Vagina (tissue), 2 donors: ENCODE data around the gene TPR.

ENCODE experiments used
- POLR2A ChIP-seq, 2 donors: fragments of 450-650 bp; IDR thresholded peaks; one replicate each; pipeline ENCODE4 v1.6.1; 2017; ENCODE audit warnings: antibody characterized with exemption in 2 of 2, mild to moderate bottlenecking in 2 of 2, moderate library complexity in 2 of 2
- POLR2AphosphoS5 ChIP-seq, 2 donors: sonication (generic); formaldehyde crosslinking; IDR thresholded peaks; one replicate each; pipeline ENCODE4 v1.9.0; 2017; ENCODE audit warnings: antibody characterized with exemption in 2 of 2, mild to moderate bottlenecking in 2 of 2, low read depth in 1 of 2; ENCODE audit not compliant: insufficient read depth in 1 of 2
- TF ChIP-seq, protein P1 (sequence below), 3 experiments: fragments of 450-650 bp in 2 of 3; fragments of 200-600 bp in 1 of 3; sonication (generic) in 1 of 3; IDR thresholded peaks; one replicate each; pipeline ENCODE4 v1.5.1; 2017 to 2019; ENCODE audit warnings: antibody characterized with exemption in 3 of 3, mild to moderate bottlenecking in 2 of 3, moderate library complexity in 2 of 3

DNA sequence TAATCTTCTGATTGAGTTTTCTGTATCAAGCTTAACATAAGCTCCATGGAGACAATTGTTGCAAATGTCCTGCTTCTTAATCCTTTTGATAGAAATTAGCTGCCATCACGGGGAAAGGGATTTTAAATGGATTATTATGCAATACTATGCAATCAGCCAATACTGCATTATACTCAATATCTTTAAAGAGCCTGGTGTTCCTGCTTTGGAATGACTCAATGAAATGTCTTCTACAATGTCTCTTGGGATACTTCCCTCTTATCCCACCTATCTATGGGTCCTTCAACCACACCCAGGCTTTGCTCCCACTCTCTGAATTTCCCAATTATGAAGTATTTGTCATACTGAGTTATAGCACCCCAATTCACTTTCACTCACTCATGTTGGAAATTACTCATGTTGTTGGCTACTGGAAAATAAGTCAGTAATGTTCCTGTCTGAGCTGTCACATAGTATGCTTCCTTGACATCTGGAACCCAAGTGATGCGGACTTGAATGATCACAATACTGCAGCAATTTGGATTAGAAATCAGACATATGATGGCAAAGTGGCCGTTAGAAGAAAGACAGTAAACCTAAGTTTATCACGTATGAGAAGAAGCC, 85.0 kb downstream of the TPR start:
- TF ChIP-seq, protein P1, sequence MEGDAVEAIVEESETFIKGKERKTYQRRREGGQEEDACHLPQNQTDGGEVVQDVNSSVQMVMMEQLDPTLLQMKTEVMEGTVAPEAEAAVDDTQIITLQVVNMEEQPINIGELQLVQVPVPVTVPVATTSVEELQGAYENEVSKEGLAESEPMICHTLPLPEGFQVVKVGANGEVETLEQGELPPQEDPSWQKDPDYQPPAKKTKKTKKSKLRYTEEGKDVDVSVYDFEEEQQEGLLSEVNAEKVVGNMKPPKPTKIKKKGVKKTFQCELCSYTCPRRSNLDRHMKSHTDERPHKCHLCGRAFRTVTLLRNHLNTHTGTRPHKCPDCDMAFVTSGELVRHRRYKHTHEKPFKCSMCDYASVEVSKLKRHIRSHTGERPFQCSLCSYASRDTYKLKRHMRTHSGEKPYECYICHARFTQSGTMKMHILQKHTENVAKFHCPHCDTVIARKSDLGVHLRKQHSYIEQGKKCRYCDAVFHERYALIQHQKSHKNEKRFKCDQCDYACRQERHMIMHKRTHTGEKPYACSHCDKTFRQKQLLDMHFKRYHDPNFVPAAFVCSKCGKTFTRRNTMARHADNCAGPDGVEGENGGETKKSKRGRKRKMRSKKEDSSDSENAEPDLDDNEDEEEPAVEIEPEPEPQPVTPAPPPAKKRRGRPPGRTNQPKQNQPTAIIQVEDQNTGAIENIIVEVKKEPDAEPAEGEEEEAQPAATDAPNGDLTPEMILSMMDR (IDR thresholded peaks at IDR 0.05): no peak
- TF ChIP-seq POLR2A (IDR thresholded peaks at IDR 0.05) (no peak), POLR2AphosphoS5 (IDR thresholded peaks at IDR 0.05; ENCODE audit: insufficient read depth in 1 of 2, low read depth in 1 of 2) (no peak)
